Transverse colon (tissue), 4 donors: Measurements from ENCODE around the gene CACNB2. TPM values are rescaled to one million over a fixed set of nuclear protein-coding genes. Genes with fewer than 3 reads are reported as not detected.

Experiments
- DNase-seq: peaks from one replicate; pipeline ENCODE4 v3.0.0-alpha.2; 2019
- H3K27ac ChIP-seq, 4 donors: fragments of 200-600 bp; sonication (generic); 2 replicates each; pipeline ENCODE4 v1.5.1; 2016 to 2018; ENCODE audit warnings: inconsistent platforms in 4 of 4
- H3K27me3 ChIP-seq: fragments of 200-600 bp; sonication (generic); 2 replicates; pipeline ENCODE4 v1.5.1; 2017; ENCODE audit warnings: inconsistent platforms
- H3K36me3 ChIP-seq, 4 donors: fragments of 200-600 bp; sonication (generic); 2 replicates each; pipeline ENCODE4 v1.5.1; 2017 to 2019; ENCODE audit warnings: inconsistent platforms in 4 of 4
- H3K4me1 ChIP-seq, 4 donors: fragments of 200-600 bp; sonication (generic); 2 replicates each; pipeline ENCODE4 v1.5.1; 2017 to 2020; ENCODE audit warnings: inconsistent platforms in 4 of 4
- H3K4me3 ChIP-seq, 4 donors: fragments of 200-600 bp; sonication (generic); 1 replicate in 1 of 4; 2 replicates in 3 of 4; pipeline versions ENCODE4 v1.5.1 to v1.6.1; 2017 to 2019; ENCODE audit warnings: inconsistent platforms in 4 of 4
- H3K9me3 ChIP-seq, 2 donors: fragments of 200-600 bp; sonication (generic); 2 replicates each; pipeline ENCODE4 v1.5.1; 2017 to 2019; ENCODE audit warnings: inconsistent platforms in 2 of 2
- EP300 ChIP-seq: sonication (generic); formaldehyde crosslinking; IDR thresholded peaks from one replicate; pipeline ENCODE4 v1.6.1; 2017; ENCODE audit warnings: antibody characterized with exemption, low read depth
- POLR2A ChIP-seq: fragments of 450-650 bp; IDR thresholded peaks from one replicate; pipeline ENCODE4 v1.6.1; 2016; ENCODE audit warnings: antibody characterized with exemption, mild to moderate bottlenecking, moderate library complexity
- POLR2AphosphoS5 ChIP-seq, 3 donors: sonication (generic); formaldehyde crosslinking; IDR thresholded peaks; one replicate each; pipeline ENCODE4 v1.6.1; 2016; ENCODE audit warnings: antibody characterized with exemption in 3 of 3
- WGBS, 2 donors: methylation state at CpG; one replicate each; pipeline ENCODE4 v1.1.5; 2018; ENCODE audit warnings: low coverage in 1 of 2; 5-methylcytosine and 5-hydroxymethylcytosine counted together
- in situ Hi-C, 4 donors: fragments of 200-750 bp; cut with MboI; loops; one replicate each; pipeline versions ENCODE4 v1.15.0 to v1.15.1; 2017; ENCODE audit warnings: low sequenced_read_pairs in 3 of 4, low pct_ligation_motif_present in 1 of 4, low pct_unique_long_range_greater_than_20kb in 1 of 4
- intact Hi-C: fragments of 100-400 bp; cut with DNase I; formaldehyde crosslinking; loops from one replicate; pipeline ENCODE4 v1.15.1; 2023; ENCODE audit warnings: low total_unique reads
- total RNA-seq, 4 donors: library from RNA; depleted of rRNA; stranded (reverse); fragments of >200 nt; gene quantifications; one replicate each; pipeline ENCODE4 v1.1.0, GENCODE V29; 2016
- TF ChIP-seq, protein P1 (sequence below), 5 experiments: fragments of 200-600 bp in 3 of 5; fragments of 450-650 bp in 2 of 5; sonication (generic) in 3 of 5; IDR thresholded peaks; 1 replicate in 2 of 5; 2 replicates in 3 of 5; pipeline ENCODE4 v1.5.1; 2016 to 2017; ENCODE audit warnings: antibody characterized with exemption in 5 of 5, inconsistent platforms in 3 of 5, mild to moderate bottlenecking in 2 of 5, moderate library complexity in 1 of 5

Gene CACNB2
- total RNA-seq, 4 donors from 2014 or later = 16.2 to 338 (median 23.7) TPM

DNA sequence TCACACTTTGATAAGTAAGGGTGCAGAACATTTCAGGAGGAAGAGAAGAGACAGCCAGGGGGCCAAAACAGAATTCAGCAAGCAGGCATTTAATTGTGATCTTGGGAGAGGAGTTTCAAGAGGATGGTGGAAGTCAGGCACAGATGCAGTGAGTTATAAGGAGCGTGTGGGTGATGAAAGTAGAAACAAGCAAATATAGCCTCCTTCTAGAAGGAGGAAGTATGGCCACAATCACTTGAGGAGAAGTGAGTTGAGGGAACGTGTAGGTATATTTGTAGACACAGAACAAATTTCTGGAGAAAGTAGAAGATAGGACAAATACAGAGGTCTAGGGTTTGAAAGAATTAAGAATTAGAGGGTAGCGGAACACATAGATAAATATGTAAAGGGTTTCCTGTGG is 165.8 kb downstream of the CACNB2 start:
- 68 to 72% methylated on average over 3 of the region's 3 CpGs for WGBS, 2 donors
- in situ Hi-C loops (no loop called here), intact Hi-C loops (no loop called here)
- no peak for DNase-seq
- H3K27me3 ChIP-seq = no peaks in the 10 kb centered on the region
- TF ChIP-seq POLR2AphosphoS5 (IDR thresholded peaks at IDR 0.05) (no peak), EP300 (no peak), POLR2A (no peak)
- TF ChIP-seq, protein P1, sequence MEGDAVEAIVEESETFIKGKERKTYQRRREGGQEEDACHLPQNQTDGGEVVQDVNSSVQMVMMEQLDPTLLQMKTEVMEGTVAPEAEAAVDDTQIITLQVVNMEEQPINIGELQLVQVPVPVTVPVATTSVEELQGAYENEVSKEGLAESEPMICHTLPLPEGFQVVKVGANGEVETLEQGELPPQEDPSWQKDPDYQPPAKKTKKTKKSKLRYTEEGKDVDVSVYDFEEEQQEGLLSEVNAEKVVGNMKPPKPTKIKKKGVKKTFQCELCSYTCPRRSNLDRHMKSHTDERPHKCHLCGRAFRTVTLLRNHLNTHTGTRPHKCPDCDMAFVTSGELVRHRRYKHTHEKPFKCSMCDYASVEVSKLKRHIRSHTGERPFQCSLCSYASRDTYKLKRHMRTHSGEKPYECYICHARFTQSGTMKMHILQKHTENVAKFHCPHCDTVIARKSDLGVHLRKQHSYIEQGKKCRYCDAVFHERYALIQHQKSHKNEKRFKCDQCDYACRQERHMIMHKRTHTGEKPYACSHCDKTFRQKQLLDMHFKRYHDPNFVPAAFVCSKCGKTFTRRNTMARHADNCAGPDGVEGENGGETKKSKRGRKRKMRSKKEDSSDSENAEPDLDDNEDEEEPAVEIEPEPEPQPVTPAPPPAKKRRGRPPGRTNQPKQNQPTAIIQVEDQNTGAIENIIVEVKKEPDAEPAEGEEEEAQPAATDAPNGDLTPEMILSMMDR (IDR thresholded peaks at IDR 0.05) = no peak
- no peaks in the 10 kb centered on the region for H3K9me3 ChIP-seq
- no peaks in the 10 kb centered on the region for H3K36me3 ChIP-seq
- no peak overlapping the region for H3K27ac ChIP-seq
- H3K4me1 ChIP-seq = no peaks in the 10 kb centered on the region
- no peak overlapping the region for H3K4me3 ChIP-seq

DNA sequence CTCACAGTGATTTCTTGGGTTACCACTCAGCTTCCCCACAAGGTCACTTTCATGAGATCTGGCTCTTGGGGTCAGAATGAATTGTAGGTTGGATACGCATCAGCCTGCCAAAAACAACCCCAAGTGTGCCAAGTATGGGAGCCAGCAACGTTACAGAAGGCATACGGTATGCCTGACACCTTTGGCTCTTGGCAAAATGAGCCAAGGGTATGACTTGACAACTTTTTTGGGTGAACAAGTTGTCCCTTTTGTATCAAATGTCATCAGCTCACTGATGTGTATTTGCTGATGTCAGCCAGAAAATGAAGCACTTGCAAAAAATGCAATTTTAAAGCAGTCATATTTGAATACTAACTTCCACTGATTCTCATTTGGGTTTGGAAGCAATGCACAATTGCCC is 168.4 kb downstream of the CACNB2 start:
- 67% methylated on average over 3 of the region's 3 CpGs; no CpG with 5 or more reads in 1 of the 2 donors for WGBS, 2 donors
- in situ Hi-C loops = no loop called here

DNA sequence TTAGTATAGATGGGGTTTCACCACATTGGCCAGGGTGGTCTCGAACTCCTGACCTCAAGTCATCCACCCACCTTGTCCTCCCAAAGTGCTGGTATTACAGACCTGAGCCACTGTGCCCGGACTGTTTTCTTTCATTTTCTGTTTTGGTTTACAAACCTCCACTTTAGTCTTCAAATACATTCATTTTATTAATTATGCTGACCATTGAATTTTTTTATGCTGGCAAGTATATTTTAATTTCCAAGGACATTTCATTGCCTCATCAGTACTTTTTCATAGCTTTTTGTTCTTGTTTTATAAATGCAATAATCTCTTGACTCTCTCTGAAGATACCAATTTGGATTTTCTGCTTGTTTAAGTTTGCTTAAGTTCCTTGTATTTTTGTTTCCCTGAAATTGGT is 170.5 kb downstream of the CACNB2 start:
- Histone ChIP-seq H3K4me3 (no peak overlapping the region), H3K4me1 (no peaks in the 10 kb centered on the region), H3K36me3 (no peaks in the 10 kb centered on the region), H3K27ac (no peak overlapping the region), H3K9me3 (no peaks in the 10 kb centered on the region), H3K27me3 (no peaks in the 10 kb centered on the region)
- in situ Hi-C loops = no loop called here
- DNase-seq = no peak
- TF ChIP-seq, protein P1 (IDR thresholded peaks at IDR 0.05) = no peak
- WGBS, 2 donors = 72 to 87% methylated on average over 2 of the region's 2 CpGs
- intact Hi-C loops = no loop called here

More for the DNA sequence above, 168.4 kb downstream of the CACNB2 start:
- intact Hi-C loops = no loop called here
- TF ChIP-seq, protein P1 (IDR thresholded peaks at IDR 0.05) = no peak
- no peak for TF ChIP-seq POLR2AphosphoS5 (IDR thresholded peaks at IDR 0.05)
- TF ChIP-seq POLR2A = no peak
- TF ChIP-seq EP300 = no peak
- no peak overlapping the region for H3K4me3 ChIP-seq
- H3K27ac ChIP-seq = no peak overlapping the region
- H3K4me1 ChIP-seq = no peaks in the 10 kb centered on the region
- no peak for DNase-seq
- H3K27me3 ChIP-seq = no peaks in the 10 kb centered on the region
- no peaks in the 10 kb centered on the region for H3K36me3 ChIP-seq
- H3K9me3 ChIP-seq = no peaks in the 10 kb centered on the region

DNA sequence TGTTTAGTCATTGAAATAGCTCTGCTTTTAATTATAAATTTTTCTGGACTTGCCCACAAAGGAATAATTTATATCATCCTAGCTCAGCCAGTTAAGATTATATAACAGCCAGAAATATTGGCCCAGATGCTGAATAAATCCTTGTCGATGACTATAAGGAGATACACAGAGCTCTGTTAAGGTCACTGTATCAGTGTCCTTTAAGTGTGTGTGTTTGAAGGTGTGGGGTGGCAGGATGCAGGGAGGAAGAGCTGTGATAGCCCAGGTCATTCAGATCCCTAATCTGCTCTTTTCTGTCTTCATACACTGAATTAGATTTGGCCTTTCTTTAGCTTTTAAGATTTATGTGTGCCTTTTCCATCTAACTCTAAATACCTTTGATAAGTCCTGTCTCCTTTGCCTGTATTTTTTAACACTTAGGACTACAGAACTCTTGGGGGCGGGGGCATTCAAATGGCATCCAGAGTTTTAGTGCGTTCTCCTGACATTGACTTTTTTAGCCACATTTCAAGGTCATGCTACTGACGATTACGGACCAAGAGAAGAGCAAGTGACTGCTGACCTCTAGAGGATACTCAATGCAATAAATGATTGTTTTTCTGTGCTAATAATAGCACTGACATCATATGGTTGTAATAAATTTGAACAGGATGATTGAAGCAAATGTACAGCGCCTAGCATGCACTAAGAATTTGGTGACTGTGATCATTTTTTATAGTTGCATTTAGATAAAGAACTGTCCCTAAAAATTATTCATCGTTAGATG is 172.3 kb downstream of the CACNB2 start:
- in situ Hi-C loops = no loop called here
- Histone ChIP-seq H3K9me3 (no peaks in the 10 kb centered on the region), H3K27me3 (no peaks in the 10 kb centered on the region), H3K4me1 (no peaks in the 10 kb centered on the region), H3K27ac (peak overlapping the region in 2 of 4 donors; percentile 21 to 27), H3K4me3 (no peak overlapping the region), H3K36me3 (no peaks in the 10 kb centered on the region)
- TF ChIP-seq POLR2A = no peak
- TF ChIP-seq, protein P1 (IDR thresholded peaks at IDR 0.05) = peak in 2 of 5 experiments; percentile 8 to 9
- no peak for TF ChIP-seq POLR2AphosphoS5 (IDR thresholded peaks at IDR 0.05)
- TF ChIP-seq EP300 = no peak
- no peak for DNase-seq
- intact Hi-C loops = no loop called here
- 41 to 51% methylated on average over 7 of the region's 7 CpGs for WGBS, 2 donors
